ENCODE results near the gene HEMK1. TPM values are rescaled to one million over a fixed set of nuclear protein-coding genes. Genes with fewer than 3 reads are reported as not detected.

Gene HEMK1
- total and polyA plus RNA-seq, 7 donors: 5.0 to 17.7 (median 9.6) TPM

DNA sequence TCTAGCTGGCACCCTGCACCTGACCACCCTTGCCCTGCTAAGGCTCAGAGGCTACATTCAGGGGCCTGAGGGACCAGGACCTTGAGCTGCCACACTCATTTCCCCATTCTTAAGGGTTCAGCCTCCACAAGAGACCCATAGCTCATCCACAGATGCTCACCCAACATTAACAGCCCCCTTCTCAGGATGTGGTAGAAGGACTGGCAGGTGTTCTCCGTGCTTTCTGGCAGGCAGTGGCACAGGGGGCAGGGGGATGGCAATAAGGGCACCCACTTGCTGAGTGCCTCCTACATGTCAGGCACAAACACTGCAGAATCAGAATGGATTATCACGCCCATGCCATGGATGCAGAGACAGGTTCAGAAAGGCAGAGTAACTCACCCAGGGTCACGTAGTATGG, 57.1 kb downstream of the HEMK1 start:
- Histone ChIP-seq H3K4me3 (no peak overlapping the region), H3K9me3 (no peaks in the 10 kb centered on the region), H3K27me3 (no peaks in the 10 kb centered on the region), H3K27ac (no peak overlapping the region), H3K36me3 (peaks cover 0 to 5% (median 0%) of the 10 kb centered on the region in 4 donors), H3K4me1 (no peaks in the 10 kb centered on the region)
- intact Hi-C loops (cut with DNase I): no loop called here
- 80 to 88% methylated on average over 3 of the region's 3 CpGs for WGBS, 2 donors
- TF ChIP-seq POLR2AphosphoS5 (IDR thresholded peaks at IDR 0.05) (no peak), POLR2A (IDR thresholded peaks at IDR 0.05) (no peak), EP300 (IDR thresholded peaks at IDR 0.05) (no peak)
- TF ChIP-seq, protein P1, sequence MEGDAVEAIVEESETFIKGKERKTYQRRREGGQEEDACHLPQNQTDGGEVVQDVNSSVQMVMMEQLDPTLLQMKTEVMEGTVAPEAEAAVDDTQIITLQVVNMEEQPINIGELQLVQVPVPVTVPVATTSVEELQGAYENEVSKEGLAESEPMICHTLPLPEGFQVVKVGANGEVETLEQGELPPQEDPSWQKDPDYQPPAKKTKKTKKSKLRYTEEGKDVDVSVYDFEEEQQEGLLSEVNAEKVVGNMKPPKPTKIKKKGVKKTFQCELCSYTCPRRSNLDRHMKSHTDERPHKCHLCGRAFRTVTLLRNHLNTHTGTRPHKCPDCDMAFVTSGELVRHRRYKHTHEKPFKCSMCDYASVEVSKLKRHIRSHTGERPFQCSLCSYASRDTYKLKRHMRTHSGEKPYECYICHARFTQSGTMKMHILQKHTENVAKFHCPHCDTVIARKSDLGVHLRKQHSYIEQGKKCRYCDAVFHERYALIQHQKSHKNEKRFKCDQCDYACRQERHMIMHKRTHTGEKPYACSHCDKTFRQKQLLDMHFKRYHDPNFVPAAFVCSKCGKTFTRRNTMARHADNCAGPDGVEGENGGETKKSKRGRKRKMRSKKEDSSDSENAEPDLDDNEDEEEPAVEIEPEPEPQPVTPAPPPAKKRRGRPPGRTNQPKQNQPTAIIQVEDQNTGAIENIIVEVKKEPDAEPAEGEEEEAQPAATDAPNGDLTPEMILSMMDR (IDR thresholded peaks at IDR 0.05): no peak
- no peak for DNase-seq

GRCh38 chr3:50627407-50628051, 58.2 kb downstream of the HEMK1 start:
- 54 to 62% methylated on average over 6 of the region's 6 CpGs for whole genome bisulfite sequencing, 2 donors
- DNase-seq: no peak
- Histone ChIP-seq H3K9me3 (no peaks in the 10 kb centered on the region), H3K36me3 (no peaks in the 10 kb centered on the region), H3K4me3 (no peak overlapping the region), H3K4me1 (no peaks in the 10 kb centered on the region), H3K27ac (no peak overlapping the region), H3K27me3 (no peaks in the 10 kb centered on the region)
- intact Hi-C loops (cut with DNase I): no loop called here
- TF ChIP-seq POLR2AphosphoS5 (IDR thresholded peaks at IDR 0.05): no peak
- TF ChIP-seq, protein P1 (IDR thresholded peaks at IDR 0.05): no peak
- TF ChIP-seq POLR2A (IDR thresholded peaks at IDR 0.05): no peak
- TF ChIP-seq EP300 (IDR thresholded peaks at IDR 0.05): no peak

DNA sequence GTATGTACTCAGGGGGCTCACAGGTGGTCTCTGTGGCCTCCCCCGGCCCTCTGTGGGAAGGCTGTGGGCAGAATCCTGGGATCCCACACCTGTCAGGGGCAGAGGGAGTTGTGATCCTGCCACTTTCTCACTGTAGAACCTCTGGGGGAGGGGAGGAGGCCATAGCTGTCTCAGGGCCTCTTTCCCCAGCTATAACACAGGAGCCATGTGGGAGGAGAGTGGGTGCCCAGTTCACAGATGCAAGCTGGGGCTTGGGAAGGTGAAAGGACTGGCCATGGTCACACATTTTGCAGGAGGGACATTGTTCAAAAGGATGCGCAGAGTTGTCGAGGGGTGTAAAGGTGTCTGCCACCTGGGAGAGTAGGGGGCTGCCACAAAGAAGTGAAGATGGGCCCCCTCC, 59.3 kb downstream of the HEMK1 start:
- WGBS, 2 donors: 94 to 98% methylated on average over 3 of the region's 3 CpGs
- Histone ChIP-seq H3K36me3 (no peaks in the 10 kb centered on the region), H3K4me1 (no peaks in the 10 kb centered on the region), H3K27ac (no peak overlapping the region), H3K4me3 (no peak overlapping the region), H3K9me3 (no peaks in the 10 kb centered on the region), H3K27me3 (no peaks in the 10 kb centered on the region)
- no peak for DNase-seq
- TF ChIP-seq POLR2AphosphoS5 (IDR thresholded peaks at IDR 0.05): no peak
- no peak for TF ChIP-seq EP300 (IDR thresholded peaks at IDR 0.05)
- TF ChIP-seq, protein P1 (IDR thresholded peaks at IDR 0.05): no peak
- no peak for TF ChIP-seq POLR2A (IDR thresholded peaks at IDR 0.05)
- intact Hi-C loops (cut with DNase I): no loop called here

DNA sequence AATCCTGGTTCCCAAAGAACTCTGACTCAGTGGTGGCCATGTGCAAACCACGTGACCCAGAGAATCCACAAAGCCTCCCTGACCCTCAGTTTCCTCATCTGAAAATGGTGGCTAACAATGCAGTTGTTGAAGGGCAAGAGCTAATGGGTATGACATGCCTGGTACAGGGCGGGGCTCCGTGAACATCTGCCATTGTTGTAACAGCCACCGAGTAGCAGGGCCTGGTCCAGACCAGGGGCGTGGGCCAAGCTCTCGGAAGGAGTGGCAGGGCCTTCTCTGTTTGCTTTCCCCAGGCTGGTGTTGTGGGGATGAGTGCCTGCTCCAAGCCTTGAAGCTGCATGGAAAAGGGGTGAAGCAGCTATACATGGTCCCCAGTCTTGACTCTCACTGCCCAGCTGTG, 61.1 kb downstream of the HEMK1 start:
- Histone ChIP-seq H3K27me3 (no peaks in the 10 kb centered on the region), H3K9me3 (no peaks in the 10 kb centered on the region), H3K4me1 (no peaks in the 10 kb centered on the region), H3K27ac (no peak overlapping the region), H3K36me3 (no peaks in the 10 kb centered on the region), H3K4me3 (no peak overlapping the region)
- no peak for DNase-seq
- TF ChIP-seq, protein P1 (IDR thresholded peaks at IDR 0.05): no peak
- TF ChIP-seq POLR2A (IDR thresholded peaks at IDR 0.05) (no peak), POLR2AphosphoS5 (IDR thresholded peaks at IDR 0.05) (no peak), EP300 (IDR thresholded peaks at IDR 0.05) (no peak)
- 49 to 78% methylated on average over 6 of the region's 6 CpGs for WGBS, 2 donors
- intact Hi-C loops (cut with DNase I): no loop called here

DNA sequence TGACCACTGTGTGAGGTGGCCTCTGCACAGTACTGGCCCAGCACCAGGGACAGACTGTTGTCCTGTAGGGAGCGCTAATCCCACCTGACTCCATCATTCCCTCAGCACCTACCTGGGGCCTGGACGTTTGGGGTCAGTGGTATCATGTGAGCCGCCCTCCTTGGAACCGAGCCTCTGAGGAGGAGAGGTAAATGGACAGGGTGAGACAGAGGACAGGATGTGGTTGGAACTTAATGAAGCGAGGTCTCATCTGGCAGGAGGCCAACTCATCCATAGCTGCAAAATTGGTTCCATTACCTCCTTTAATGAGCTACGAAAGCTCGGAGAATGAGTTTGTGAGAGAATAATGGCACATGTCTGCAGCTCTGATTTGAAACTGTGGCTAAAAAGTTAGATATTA, 61.6 kb downstream of the HEMK1 start:
- Histone ChIP-seq H3K4me3 (no peak overlapping the region), H3K27ac (no peak overlapping the region), H3K36me3 (no peaks in the 10 kb centered on the region), H3K9me3 (no peaks in the 10 kb centered on the region), H3K27me3 (no peaks in the 10 kb centered on the region), H3K4me1 (no peaks in the 10 kb centered on the region)
- 72 to 82% methylated on average over 7 of the region's 7 CpGs for WGBS, 2 donors
- intact Hi-C loops (cut with DNase I): no loop called here
- TF ChIP-seq, protein P1 (IDR thresholded peaks at IDR 0.05): no peak
- TF ChIP-seq POLR2AphosphoS5 (IDR thresholded peaks at IDR 0.05) (no peak), EP300 (IDR thresholded peaks at IDR 0.05) (no peak), POLR2A (IDR thresholded peaks at IDR 0.05) (no peak)
- no peak for DNase-seq
